Upper lobe of right lung (tissue), 1 donor: Measurements from ENCODE around the gene CEP68. TPM values are rescaled to one million over a fixed set of nuclear protein-coding genes. Genes with fewer than 3 reads are reported as not detected.
A peak's percentile ranks its signal among the peaks of the same experiment; 100 is the strongest.
"Not testable (repeated sequence)": the region's sequence is repeated elsewhere in the genome, so short reads cannot be mapped to it uniquely, and the experiment has no call there.

Experiments
- ATAC-seq: fragments of 200-7000 bp; cut with Tn5 transposase; one replicate; pipeline ENCODE4 v1.9.1; 2020; ENCODE audit warnings: mild to moderate bottlenecking, moderate library complexity
- DNase-seq: peaks from one replicate; pipeline ENCODE4 v3.0.0-alpha.2; 2020
- H3K27ac ChIP-seq: fragments of 200-600 bp; one replicate; pipeline ENCODE4 v1.8.0; 2022
- H3K27me3 ChIP-seq: fragments of 200-600 bp; one replicate; pipeline ENCODE4 v1.8.0; 2022; ENCODE audit warnings: mild to moderate bottlenecking
- H3K36me3 ChIP-seq: fragments of 200-600 bp; one replicate; pipeline ENCODE4 v1.8.0; 2022
- H3K4me1 ChIP-seq: fragments of 200-600 bp; one replicate; pipeline ENCODE4 v1.8.0; 2022
- H3K4me3 ChIP-seq: fragments of 200-600 bp; one replicate; pipeline ENCODE4 v1.8.0; 2022; ENCODE audit warnings: mild to moderate bottlenecking
- H3K9me3 ChIP-seq: fragments of 200-600 bp; one replicate; pipeline ENCODE4 v1.8.0; 2022
- CTCF ChIP-seq: fragments of 200-600 bp; IDR thresholded peaks from one replicate; pipeline ENCODE4 v1.8.0; 2022; ENCODE audit warnings: antibody characterized with exemption
- intact Hi-C: fragments of 100-400 bp; cut with DNase I; formaldehyde crosslinking; loops from one replicate; pipeline ENCODE4 v1.11.0; 2022
- total RNA-seq: library from RNA; stranded (reverse); fragmentation: NEBNext Ultra II Directional; extraction: Animal tissue kit (Norgen Biotek cat#: 25700); gene quantifications from one replicate; pipeline ENCODE4 v1.2.1, GENCODE V29; 2021
- donor health status: DM: no; HTN: yes; CAD: no; lungs with severe emphysema.

Gene CEP68
- total RNA-seq, 1 donor from 2014 or later = 16.0 TPM

GRCh38 chr2:65128297-65129190, 72.3 kb downstream of the CEP68 start:
- peaks cover 50% of the 10 kb centered on the region for H3K4me1 ChIP-seq
- H3K27ac ChIP-seq = peak overlapping the region; percentile 96
- intact Hi-C loops = no loop called here

GRCh38 chr2:65129286-65129825, 73.1 kb downstream of the CEP68 start:
- intact Hi-C loops = no loop called here
- ATAC-seq = peak; percentile 28
- Histone ChIP-seq H3K4me3 (peak overlapping the region; percentile 96), H3K9me3 (no peaks in the 10 kb centered on the region), H3K27me3 (no peaks in the 10 kb centered on the region), H3K36me3 (no peaks in the 10 kb centered on the region), H3K4me1 (peaks cover 44% of the 10 kb centered on the region), H3K27ac (peak overlapping the region; percentile 96)
- peak; percentile 82 for DNase-seq
- TF ChIP-seq CTCF = no peak

More at GRCh38 chr2:65128297-65129190, 72.3 kb downstream of the CEP68 start:
- H3K36me3 ChIP-seq = no peaks in the 10 kb centered on the region
- H3K27me3 ChIP-seq = no peaks in the 10 kb centered on the region
- DNase-seq (no peak), ATAC-seq (no peak)
- H3K4me3 ChIP-seq = peak overlapping the region; percentile 96
- TF ChIP-seq CTCF = no peak
- no peaks in the 10 kb centered on the region for H3K9me3 ChIP-seq

- ATAC-seq = peak; percentile 97
- Histone ChIP-seq H3K27me3 (no peaks in the 10 kb centered on the region), H3K36me3 (no peaks in the 10 kb centered on the region), H3K4me1 (peaks cover 37% of the 10 kb centered on the region), H3K4me3 (peak within 1 kb of the TSS; percentile 96), H3K27ac (peak within 1 kb of the TSS; percentile 96), H3K9me3 (no peaks in the 10 kb centered on the region)
- DNase-seq = peak; percentile 100
- TF ChIP-seq CTCF = peak; percentile 42
- intact Hi-C loops = no loop called here
Observed at GRCh38 chr2:65129826-65130663, 73.8 kb downstream of the CEP68 start, which contains the start of gene RAB1A. RAB1A (minus strand) TSS chr2:65130106; CDS start chr2:65129915, 191 bp downstream.

GRCh38 chr2:65130664-65131175, 74.5 kb downstream of the CEP68 start:
- intact Hi-C loops = no loop called here
- no peaks in the 10 kb centered on the region for H3K27me3 ChIP-seq
- no peak for TF ChIP-seq CTCF
- peaks cover 31% of the 10 kb centered on the region for H3K4me1 ChIP-seq
- H3K4me3 ChIP-seq = peak overlapping the region; percentile 61
- ATAC-seq (peak; percentile 64), DNase-seq (no peak)
- H3K9me3 ChIP-seq = no peaks in the 10 kb centered on the region
- peak overlapping the region; percentile 96 for H3K27ac ChIP-seq
- H3K36me3 ChIP-seq = no peaks in the 10 kb centered on the region

GRCh38 chr2:65132930-65133329, 76.7 kb downstream of the CEP68 start:
- intact Hi-C loops, H3K27me3 ChIP-seq: not testable (repeated sequence)

More at GRCh38 chr2:65132930-65133329, 76.7 kb downstream of the CEP68 start:
- H3K9me3 ChIP-seq, H3K4me3 ChIP-seq, H3K4me1 ChIP-seq, DNase-seq, ATAC-seq, H3K27ac ChIP-seq, H3K36me3 ChIP-seq: not testable (repeated sequence)
